Measurements from ENCODE around the gene TTC34. TPM values are rescaled to one million over a fixed set of nuclear protein-coding genes. Genes with fewer than 3 reads are reported as not detected.

The TTC34 gene
- total RNA-seq, 4 donors from 2014 or later = not detected

GRCh38 chr1:2610036-2610959 is 191.2 kb downstream of the TTC34 start:
- in situ Hi-C loops (cut with MboI; ENCODE audit: low sequenced_read_pairs in 4 of 4) (no loop called here), intact Hi-C loops (cut with DNase I; ENCODE audit: low total_unique reads) (no loop called here)
- Histone ChIP-seq H3K4me1 (no peaks in the 10 kb centered on the region), H3K27ac (no peak overlapping the region), H3K36me3 (no peaks in the 10 kb centered on the region), H3K4me3 (no peak overlapping the region), H3K27me3 (peaks cover 20 to 37% (median 22%) of the 10 kb centered on the region in 3 donors), H3K9me3 (no peaks in the 10 kb centered on the region)
- no peak for TF ChIP-seq CTCF (IDR thresholded peaks at IDR 0.05 in 4 of 5, conservative IDR thresholded peaks at IDR 0.05 in 1 of 5)
- no peak for TF ChIP-seq POLR2A (IDR thresholded peaks at IDR 0.05)
- no peak for DNase-seq
- no peak for ATAC-seq

DNA sequence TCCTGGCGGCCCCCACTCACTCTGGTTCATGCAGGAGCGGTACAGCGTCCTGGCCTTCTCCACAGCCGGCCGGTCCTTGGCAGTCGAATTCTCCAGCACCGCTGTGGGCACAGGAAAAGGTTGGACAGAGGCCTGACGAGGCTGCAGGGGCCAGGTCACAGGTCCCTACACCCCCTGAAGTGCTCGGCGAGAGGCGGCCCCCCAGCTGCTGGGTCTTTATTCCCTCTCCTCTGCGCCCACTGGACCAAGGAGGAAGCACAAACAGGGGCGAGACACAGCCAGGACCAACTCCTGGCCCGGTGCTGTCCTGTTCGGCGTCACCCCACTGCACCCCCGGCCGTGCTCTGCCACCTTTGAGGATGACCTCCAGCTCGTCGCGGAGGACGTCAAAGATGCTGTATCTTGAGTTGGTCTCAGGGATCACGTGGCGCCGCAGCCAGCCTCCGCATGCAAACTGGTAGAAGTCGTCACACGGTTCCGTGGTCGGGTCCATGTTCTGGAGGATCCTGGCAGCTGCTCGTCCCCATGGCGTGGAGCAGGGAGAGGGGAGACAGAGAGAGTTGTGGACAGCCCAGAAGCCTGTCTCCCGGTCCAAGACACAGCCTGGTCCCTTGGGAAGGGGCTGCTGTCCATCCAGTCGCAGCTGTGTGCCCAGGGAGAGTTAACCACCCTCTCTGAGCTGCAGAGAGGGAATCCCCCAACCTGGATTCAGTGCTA is 192.0 kb downstream of the TTC34 start:
- intact Hi-C loops (cut with DNase I; ENCODE audit: low total_unique reads) (no loop called here), in situ Hi-C loops (cut with MboI; ENCODE audit: low sequenced_read_pairs in 4 of 4) (no loop called here)
- no peak for DNase-seq
- ATAC-seq = no peak
- Histone ChIP-seq H3K27ac (no peak overlapping the region), H3K9me3 (no peaks in the 10 kb centered on the region), H3K4me1 (no peaks in the 10 kb centered on the region), H3K4me3 (no peak overlapping the region), H3K36me3 (no peaks in the 10 kb centered on the region), H3K27me3 (peaks cover 22 to 37% (median 27%) of the 10 kb centered on the region in 3 donors)
- TF ChIP-seq CTCF (IDR thresholded peaks at IDR 0.05 in 4 of 5, conservative IDR thresholded peaks at IDR 0.05 in 1 of 5) (no peak), POLR2A (IDR thresholded peaks at IDR 0.05) (no peak)

- no peaks in the 10 kb centered on the region for H3K4me1 ChIP-seq
These were observed 193.8 kb downstream of the TTC34 start for GRCh38 chr1:2607641-2608091.

More at GRCh38 chr1:2607641-2608091, 193.8 kb downstream of the TTC34 start:
- DNase-seq = no peak
- intact Hi-C loops (cut with DNase I; ENCODE audit: low total_unique reads) (no loop called here), in situ Hi-C loops (cut with MboI; ENCODE audit: low sequenced_read_pairs in 4 of 4) (no loop called here)
- ATAC-seq = no peak
- Histone ChIP-seq H3K36me3 (no peaks in the 10 kb centered on the region), H3K27ac (no peak overlapping the region), H3K9me3 (no peaks in the 10 kb centered on the region), H3K4me3 (no peak overlapping the region), H3K27me3 (peaks cover 23 to 33% (median 27%) of the 10 kb centered on the region in 3 donors)
- no peak for TF ChIP-seq POLR2A (IDR thresholded peaks at IDR 0.05)
- TF ChIP-seq CTCF (IDR thresholded peaks at IDR 0.05 in 4 of 5, conservative IDR thresholded peaks at IDR 0.05 in 1 of 5) = no peak
